GM12875 (cell line): ENCODE results near the gene FBXL13.

Experiments
- H3K4me3 ChIP-seq: one replicate; pipeline ENCODE4 v1.5.1; 2011; ENCODE audit warnings: low read depth, low read length, control low read depth
- TF ChIP-seq, protein P1 (sequence below): IDR thresholded peaks from 2 replicates; pipeline ENCODE4 v1.5.1; 2011; ENCODE audit warnings: low read depth, mild to moderate bottlenecking, control low read depth, inconsistent platforms, low read length, moderate library complexity, borderline replicate concordance; ENCODE audit not compliant: insufficient read depth

The FBXL13 gene

DNA sequence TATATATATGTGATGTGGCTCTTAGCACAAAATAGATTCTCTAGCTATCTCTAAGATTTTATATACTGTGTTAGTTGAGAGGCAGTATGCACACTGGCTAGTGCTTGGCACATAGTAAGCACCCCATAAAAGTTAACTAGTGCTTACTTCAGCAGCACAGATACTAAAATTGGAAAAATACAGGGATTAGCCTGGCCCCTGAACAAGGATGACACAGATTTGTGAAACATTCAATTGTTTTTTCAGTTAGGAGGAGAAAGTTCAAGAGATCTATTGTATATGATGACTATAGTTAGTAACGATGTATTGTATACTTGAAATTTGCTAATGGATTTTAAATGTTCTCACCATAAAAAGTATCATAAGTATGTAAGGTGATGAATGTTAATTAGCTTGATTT, 240.1 kb downstream of the FBXL13 start:
- H3K4me3 ChIP-seq: no peak overlapping the region
- TF ChIP-seq, protein P1, sequence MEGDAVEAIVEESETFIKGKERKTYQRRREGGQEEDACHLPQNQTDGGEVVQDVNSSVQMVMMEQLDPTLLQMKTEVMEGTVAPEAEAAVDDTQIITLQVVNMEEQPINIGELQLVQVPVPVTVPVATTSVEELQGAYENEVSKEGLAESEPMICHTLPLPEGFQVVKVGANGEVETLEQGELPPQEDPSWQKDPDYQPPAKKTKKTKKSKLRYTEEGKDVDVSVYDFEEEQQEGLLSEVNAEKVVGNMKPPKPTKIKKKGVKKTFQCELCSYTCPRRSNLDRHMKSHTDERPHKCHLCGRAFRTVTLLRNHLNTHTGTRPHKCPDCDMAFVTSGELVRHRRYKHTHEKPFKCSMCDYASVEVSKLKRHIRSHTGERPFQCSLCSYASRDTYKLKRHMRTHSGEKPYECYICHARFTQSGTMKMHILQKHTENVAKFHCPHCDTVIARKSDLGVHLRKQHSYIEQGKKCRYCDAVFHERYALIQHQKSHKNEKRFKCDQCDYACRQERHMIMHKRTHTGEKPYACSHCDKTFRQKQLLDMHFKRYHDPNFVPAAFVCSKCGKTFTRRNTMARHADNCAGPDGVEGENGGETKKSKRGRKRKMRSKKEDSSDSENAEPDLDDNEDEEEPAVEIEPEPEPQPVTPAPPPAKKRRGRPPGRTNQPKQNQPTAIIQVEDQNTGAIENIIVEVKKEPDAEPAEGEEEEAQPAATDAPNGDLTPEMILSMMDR: no peak

DNA sequence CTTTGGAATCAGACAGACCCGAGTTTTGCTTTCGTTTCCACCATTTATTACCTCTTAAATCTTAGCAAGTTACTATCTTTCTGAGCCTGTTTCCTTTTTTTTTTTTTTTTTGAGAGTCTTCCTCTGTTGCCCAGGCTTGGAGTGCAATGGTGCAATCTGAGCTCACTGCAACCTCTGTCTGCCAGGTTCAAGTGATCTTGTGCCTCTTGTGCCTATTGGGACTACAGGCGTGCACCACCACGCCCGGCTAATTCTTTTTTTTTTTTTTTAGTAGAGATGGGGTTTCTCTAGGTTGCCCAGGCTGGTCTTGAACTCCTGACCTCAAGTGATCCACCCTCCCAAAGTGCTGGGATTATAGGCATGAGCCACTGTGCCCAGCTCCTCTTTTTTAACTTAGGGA, 241.3 kb downstream of the FBXL13 start:
- TF ChIP-seq, protein P1: no peak
- no peak overlapping the region for H3K4me3 ChIP-seq

DNA sequence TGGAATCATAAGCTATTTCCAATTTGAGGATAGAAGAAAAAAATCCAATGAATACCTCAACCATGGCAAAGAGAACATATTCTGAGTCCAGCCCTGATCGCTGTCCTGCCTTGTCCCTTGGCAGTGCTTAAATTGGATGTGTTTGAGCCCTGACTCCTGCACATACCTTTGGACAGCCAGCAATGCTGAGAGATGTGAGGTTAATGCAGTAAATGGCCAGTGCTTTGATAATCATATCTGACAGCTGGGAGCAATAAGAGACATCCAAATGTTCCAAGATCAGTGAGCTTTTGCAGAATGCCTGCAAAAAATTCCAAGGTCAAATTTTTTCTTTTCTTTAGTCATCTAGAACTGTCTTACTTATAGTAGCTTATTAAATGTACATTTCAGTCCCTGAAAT, 241.9 kb downstream of the FBXL13 start:
- TF ChIP-seq, protein P1: no peak
- H3K4me3 ChIP-seq: no peak overlapping the region

DNA sequence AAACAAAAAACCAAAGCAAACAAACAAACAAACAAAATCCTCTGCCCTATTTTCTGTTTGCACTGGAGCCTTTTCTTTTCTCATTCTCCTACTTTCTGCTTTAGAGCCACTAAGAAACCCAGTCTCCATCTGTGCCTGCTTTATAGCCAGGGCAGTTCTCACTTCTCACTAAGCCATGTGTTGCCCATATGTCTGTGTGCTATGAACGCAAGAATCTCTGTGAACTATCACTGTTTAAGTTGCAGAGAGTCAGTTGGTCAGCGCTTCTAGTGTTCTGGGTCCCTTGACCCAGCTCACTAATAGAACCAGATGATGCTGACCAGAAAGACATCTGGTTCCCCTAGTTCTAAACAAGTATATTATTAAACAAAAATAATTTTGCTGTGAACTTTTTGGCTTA, 244.4 kb downstream of the FBXL13 start:
- TF ChIP-seq, protein P1: no peak
- no peak overlapping the region for H3K4me3 ChIP-seq

DNA sequence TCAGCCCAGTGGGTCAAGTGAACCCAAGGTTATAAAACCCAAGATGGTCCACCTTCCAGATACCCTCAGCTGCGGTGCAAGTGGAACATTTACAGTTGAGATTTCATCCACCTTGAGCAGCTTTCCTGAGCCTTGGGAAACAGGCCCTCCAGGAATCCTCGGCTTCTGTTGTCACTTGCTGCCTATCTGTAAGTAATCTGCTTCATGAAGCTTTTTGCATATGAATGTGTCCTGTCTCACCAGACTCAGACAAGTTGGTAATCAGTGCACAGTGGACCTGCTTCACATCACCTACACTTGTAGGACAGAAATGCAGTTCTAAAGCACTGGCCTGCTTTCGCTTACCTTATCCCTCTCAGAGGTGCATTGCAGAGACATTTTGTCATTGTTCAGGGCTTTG, 245.5 kb downstream of the FBXL13 start:
- no peak overlapping the region for H3K4me3 ChIP-seq
- TF ChIP-seq, protein P1: no peak

DNA sequence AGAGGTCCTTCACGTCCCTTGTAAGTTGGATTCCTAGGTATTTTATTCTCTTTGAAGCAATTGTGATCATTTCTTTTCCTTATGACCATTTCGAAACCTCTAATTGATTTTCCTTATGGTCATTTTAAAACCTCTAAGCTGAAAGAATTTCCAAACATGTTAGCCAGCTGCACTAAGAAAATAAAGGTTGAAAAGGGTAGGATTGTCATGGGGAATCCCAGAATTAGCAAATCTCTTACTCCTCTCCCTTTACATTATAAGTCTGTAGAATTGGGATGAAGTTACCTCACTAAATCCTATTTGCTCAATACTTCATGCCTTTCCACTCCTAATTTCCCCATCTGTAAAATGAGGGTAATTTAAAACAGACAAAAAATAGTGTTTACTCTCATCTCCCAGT, 246.3 kb downstream of the FBXL13 start:
- TF ChIP-seq, protein P1: no peak

DNA sequence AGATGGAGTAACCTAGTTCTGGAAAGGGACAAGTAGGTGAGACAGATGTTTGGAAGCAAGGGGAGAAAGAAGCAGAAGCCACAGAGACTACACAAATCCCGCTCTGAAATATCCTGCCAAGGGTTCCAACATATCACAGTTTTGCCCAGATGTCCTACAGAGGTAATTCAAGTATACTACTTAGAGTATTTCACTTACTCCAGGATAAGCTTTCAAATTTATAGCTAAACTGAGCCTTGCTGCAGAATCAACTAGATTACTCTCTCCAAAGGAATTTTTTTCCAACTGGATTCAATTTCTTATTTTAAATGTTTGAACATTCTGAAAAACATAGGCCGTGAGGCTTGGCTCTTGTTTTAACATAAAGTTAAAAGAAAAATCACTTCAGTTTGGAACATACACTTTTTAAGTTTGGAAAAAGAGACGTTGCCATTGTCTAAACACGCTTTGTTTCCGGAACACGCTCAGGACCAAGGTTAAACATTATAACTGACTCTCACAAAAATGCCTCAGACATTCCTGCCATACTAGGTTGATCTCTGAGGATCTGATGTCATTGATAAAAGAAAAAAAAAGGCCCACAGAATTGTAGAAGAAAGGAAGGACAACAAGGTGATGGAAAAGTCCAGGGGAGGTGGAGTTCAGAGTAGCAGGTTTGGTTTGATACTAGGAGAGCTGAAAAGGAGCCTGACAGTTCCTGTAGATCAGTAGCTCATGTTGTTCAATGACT, 251.0 kb downstream of the FBXL13 start:
- H3K4me3 ChIP-seq: no peak overlapping the region
- TF ChIP-seq, protein P1: no peak

More for the DNA sequence above, 246.3 kb downstream of the FBXL13 start:
- H3K4me3 ChIP-seq: no peak overlapping the region
